Left lung (tissue), 10 donors: ENCODE measurements around the gene C1QTNF8. TPM values are rescaled to one million over a fixed set of nuclear protein-coding genes. Genes with fewer than 3 reads are reported as not detected.

Experiments
- ATAC-seq: fragments of 200-7000 bp; cut with Tn5 transposase; one replicate; pipeline ENCODE4 v1.9.1; 2020; ENCODE audit warnings: moderate library complexity
- DNase-seq, 4 donors: peaks; one replicate each; pipeline ENCODE4 v3.0.0-alpha.2; 2013 to 2020
- H3K27ac ChIP-seq, 2 donors: fragments of 200-600 bp; sonication (generic) in 1 of 2; one replicate each; pipeline versions ENCODE4 v1.5.0 to v1.8.0; 2020 to 2021
- H3K27me3 ChIP-seq, 2 donors: fragments of 200-600 bp; sonication (generic) in 1 of 2; one replicate each; pipeline versions ENCODE4 v1.5.0 to v1.8.0; 2020 to 2021
- H3K36me3 ChIP-seq, 2 donors: fragments of 200-600 bp; sonication (generic) in 1 of 2; one replicate each; pipeline versions ENCODE4 v1.5.0 to v1.8.0; 2020 to 2021
- H3K4me1 ChIP-seq, 2 donors: fragments of 200-600 bp; one replicate each; pipeline ENCODE4 v1.8.0; 2021
- H3K4me3 ChIP-seq, 2 donors: fragments of 200-600 bp; sonication (generic) in 1 of 2; one replicate each; pipeline versions ENCODE4 v1.5.0 to v1.8.0; 2020 to 2021; ENCODE audit warnings: mild to moderate bottlenecking in 1 of 2
- H3K9me3 ChIP-seq, 2 donors: fragments of 200-600 bp; sonication (generic) in 1 of 2; one replicate each; pipeline versions ENCODE4 v1.5.0 to v1.8.0; 2020 to 2021
- CTCF ChIP-seq, 2 donors: fragments of 200-600 bp; sonication (generic) in 1 of 2; IDR thresholded peaks; one replicate each; pipeline versions ENCODE4 v1.5.0 to v1.8.0; 2021; ENCODE audit warnings: antibody characterized with exemption in 2 of 2
- intact Hi-C, 2 donors: fragments of 100-400 bp; cut with DNase I; formaldehyde crosslinking; loops; one replicate each; pipeline versions ENCODE4 v1.11.2 to v1.14.2; 2022
- polyA plus RNA-seq, 6 donors: library from polyadenylated mRNA; unstranded; fragments of 120-200 nt; gene quantifications; one replicate each; pipeline ENCODE4 v1.2.1, GENCODE V29; 2013; ENCODE audit not compliant: insufficient read length in 6 of 6
- total RNA-seq, 2 donors: library from RNA; stranded (reverse); fragmentation: NEBNext Ultra II Directional; extraction: Animal tissue kit (Norgen Biotek cat#: 25700); gene quantifications; one replicate each; pipeline ENCODE4 v1.2.1, GENCODE V29; 2021
- donor health status: DM: no; HTN: yes; CAD: no.
- donor health status: DM: no; HTN: no; CAD: no.

C1QTNF8 gene
- total and polyA plus RNA-seq, 8 donors, result 0.10 to 0.23 (median 0.10) TPM; not detected in 5

GRCh38 chr16:1050516-1050915, 45.5 kb downstream of the C1QTNF8 start:
- intact Hi-C loops, result no loop called here

GRCh38 chr16:1049976-1050247, 46.1 kb downstream of the C1QTNF8 start:
- Histone ChIP-seq H3K4me3 (no peak overlapping the region), H3K9me3 (no peaks in the 10 kb centered on the region), H3K36me3 (no peaks in the 10 kb centered on the region), H3K4me1 (no peaks in the 10 kb centered on the region), H3K27ac (no peak overlapping the region), H3K27me3 (peaks cover 6 to 100% of the 10 kb centered on the region in 2 donors)
- intact Hi-C loops, result no loop called here
- DNase-seq, result no peak
- no peak for TF ChIP-seq CTCF (IDR thresholded peaks at IDR 0.05)
- ATAC-seq, result no peak

More at GRCh38 chr16:1050516-1050915, 45.5 kb downstream of the C1QTNF8 start:
- no peak for ATAC-seq
- DNase-seq, result no peak
- no peak overlapping the region for H3K4me3 ChIP-seq
- H3K36me3 ChIP-seq, result no peaks in the 10 kb centered on the region
- H3K27me3 ChIP-seq, result peaks cover 6 to 100% of the 10 kb centered on the region in 2 donors
- no peak overlapping the region for H3K27ac ChIP-seq
- no peaks in the 10 kb centered on the region for H3K9me3 ChIP-seq
- TF ChIP-seq CTCF (IDR thresholded peaks at IDR 0.05), result no peak
- H3K4me1 ChIP-seq, result no peaks in the 10 kb centered on the region

GRCh38 chr16:1049113-1049975, 46.7 kb downstream of the C1QTNF8 start:
- intact Hi-C loops, result no loop called here
- Histone ChIP-seq H3K4me1 (no peaks in the 10 kb centered on the region), H3K27me3 (peaks cover 6 to 100% of the 10 kb centered on the region in 2 donors)

GRCh38 chr16:1048442-1049112, 47.5 kb downstream of the C1QTNF8 start:
- intact Hi-C loops, result no loop called here
- DNase-seq (peak in 1 of 4 donors; percentile 56), ATAC-seq (peak; percentile 53)
- Histone ChIP-seq H3K4me1 (no peaks in the 10 kb centered on the region), H3K36me3 (no peaks in the 10 kb centered on the region), H3K9me3 (no peaks in the 10 kb centered on the region), H3K4me3 (no peak overlapping the region), H3K27me3 (peaks cover 6 to 100% of the 10 kb centered on the region in 2 donors), H3K27ac (no peak overlapping the region)
- TF ChIP-seq CTCF (IDR thresholded peaks at IDR 0.05), result no peak

More at GRCh38 chr16:1049113-1049975, 46.7 kb downstream of the C1QTNF8 start:
- TF ChIP-seq CTCF (IDR thresholded peaks at IDR 0.05), result no peak
- DNase-seq (no peak), ATAC-seq (no peak)
- no peaks in the 10 kb centered on the region for H3K36me3 ChIP-seq
- H3K9me3 ChIP-seq, result no peaks in the 10 kb centered on the region
- no peak overlapping the region for H3K4me3 ChIP-seq
- H3K27ac ChIP-seq, result no peak overlapping the region

GRCh38 chr16:1047801-1048200, 48.2 kb downstream of the C1QTNF8 start:
- peaks cover 6 to 98% of the 10 kb centered on the region in 2 donors for H3K27me3 ChIP-seq
- ATAC-seq (no peak), DNase-seq (no peak)
- H3K9me3 ChIP-seq, result no peaks in the 10 kb centered on the region
- H3K4me3 ChIP-seq, result no peak overlapping the region
- no peaks in the 10 kb centered on the region for H3K36me3 ChIP-seq
- no peaks in the 10 kb centered on the region for H3K4me1 ChIP-seq
- no peak overlapping the region for H3K27ac ChIP-seq
- intact Hi-C loops, result no loop called here
- TF ChIP-seq CTCF (IDR thresholded peaks at IDR 0.05), result no peak
